Measurements from ENCODE around the gene MIEN1.
A peak's percentile ranks its signal among the peaks of the same experiment; 100 is the strongest.
"Not testable (repeated sequence)": the region's sequence is repeated elsewhere in the genome, so short reads cannot be mapped to it uniquely, and the experiment has no call there.

The MIEN1 gene

GRCh38 chr17:39699157-39699817, 31.0 kb downstream of the MIEN1 start:
- not testable (repeated sequence) for DNase-seq (ENCODE audit: low read depth in 2 of 2)

DNA sequence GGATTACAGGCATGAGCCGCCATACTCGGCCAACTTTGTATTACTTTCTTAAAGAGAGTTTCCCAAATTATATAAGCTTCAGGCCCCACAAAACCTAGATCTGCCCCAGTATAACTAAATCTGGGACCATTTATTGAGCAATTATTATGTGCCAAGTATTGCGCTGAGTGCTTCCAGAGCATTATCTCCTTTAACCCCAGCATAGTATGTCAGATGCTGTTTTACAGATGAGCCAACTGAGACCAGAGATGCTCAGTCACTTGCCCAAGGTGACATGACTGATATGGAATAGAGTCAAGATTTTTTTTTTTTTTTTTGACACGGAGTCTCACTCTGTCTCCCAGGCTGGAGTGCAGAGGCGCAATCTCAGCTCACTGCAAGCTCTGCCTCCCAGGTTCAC, 32.4 kb downstream of the MIEN1 start:
- no peak for DNase-seq (ENCODE audit: low read depth in 2 of 2)

DNA sequence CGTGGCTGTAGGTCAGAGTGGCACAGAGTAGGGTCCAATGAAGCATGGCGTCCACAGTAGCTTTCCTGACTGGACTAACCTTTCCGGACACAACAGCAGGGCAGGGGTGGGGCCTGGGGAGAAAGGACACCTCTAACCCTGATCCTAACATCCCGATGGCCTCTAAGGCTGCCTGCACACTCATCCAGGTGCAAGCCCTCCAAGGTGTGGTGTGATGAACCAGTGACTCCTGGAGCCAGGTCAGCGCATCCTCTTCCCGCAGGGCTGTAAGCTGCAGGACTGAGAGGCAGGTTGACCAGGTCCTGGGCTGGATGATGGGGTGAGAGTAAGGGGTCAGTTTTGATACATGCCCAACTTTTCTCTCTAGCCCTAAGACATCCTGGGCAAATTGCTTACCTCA, 33.6 kb downstream of the MIEN1 start:
- DNase-seq (ENCODE audit: low read depth in 2 of 2), result no peak

DNA sequence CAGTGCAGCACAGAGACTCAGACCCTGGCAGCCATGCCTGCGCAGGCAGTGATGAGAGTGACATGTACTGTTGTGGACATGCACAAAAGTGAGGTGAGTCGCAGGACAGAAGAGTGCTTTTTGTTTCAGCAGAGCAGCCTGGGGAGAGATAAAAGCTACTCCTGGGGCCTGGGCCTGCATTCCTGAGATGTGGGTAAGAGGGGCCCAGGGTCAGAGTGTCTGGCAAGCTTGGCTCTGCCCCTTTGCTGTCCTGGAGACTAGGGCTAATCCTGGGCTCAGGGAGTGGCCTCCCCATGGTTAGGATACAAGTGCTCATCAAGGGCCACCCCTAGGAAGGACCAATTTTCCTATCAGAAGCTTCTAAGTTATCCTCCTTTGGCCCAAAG, 35.2 kb downstream of the MIEN1 start:
- no peak for DNase-seq (ENCODE audit: low read depth in 2 of 2)

- DNase-seq (ENCODE audit: low read depth in 2 of 2), result no peak
Measured at GRCh38 chr17:39694593-39694992, 35.7 kb downstream of the MIEN1 start.

- no peak for DNase-seq (ENCODE audit: low read depth in 2 of 2)
Measured at GRCh38 chr17:39688945-39689344, 41.4 kb downstream of the MIEN1 start.

- DNase-seq (ENCODE audit: low read depth in 2 of 2), result no peak
Measured at GRCh38 chr17:39688475-39688835, 41.9 kb downstream of the MIEN1 start.

GRCh38 chr17:39687546-39688474, 42.5 kb downstream of the MIEN1 start, which contains the start of gene PGAP3:
TSS of gene PGAP3 (minus strand) at chr17:39688057. CDS start at chr17:39688014, 43 bp downstream.
- peak; percentile 86 to 90 for DNase-seq (ENCODE audit: low read depth in 2 of 2)

- DNase-seq (ENCODE audit: low read depth in 2 of 2), result no peak
Measured at GRCh38 chr17:39687101-39687545, 43.2 kb downstream of the MIEN1 start.

DNA sequence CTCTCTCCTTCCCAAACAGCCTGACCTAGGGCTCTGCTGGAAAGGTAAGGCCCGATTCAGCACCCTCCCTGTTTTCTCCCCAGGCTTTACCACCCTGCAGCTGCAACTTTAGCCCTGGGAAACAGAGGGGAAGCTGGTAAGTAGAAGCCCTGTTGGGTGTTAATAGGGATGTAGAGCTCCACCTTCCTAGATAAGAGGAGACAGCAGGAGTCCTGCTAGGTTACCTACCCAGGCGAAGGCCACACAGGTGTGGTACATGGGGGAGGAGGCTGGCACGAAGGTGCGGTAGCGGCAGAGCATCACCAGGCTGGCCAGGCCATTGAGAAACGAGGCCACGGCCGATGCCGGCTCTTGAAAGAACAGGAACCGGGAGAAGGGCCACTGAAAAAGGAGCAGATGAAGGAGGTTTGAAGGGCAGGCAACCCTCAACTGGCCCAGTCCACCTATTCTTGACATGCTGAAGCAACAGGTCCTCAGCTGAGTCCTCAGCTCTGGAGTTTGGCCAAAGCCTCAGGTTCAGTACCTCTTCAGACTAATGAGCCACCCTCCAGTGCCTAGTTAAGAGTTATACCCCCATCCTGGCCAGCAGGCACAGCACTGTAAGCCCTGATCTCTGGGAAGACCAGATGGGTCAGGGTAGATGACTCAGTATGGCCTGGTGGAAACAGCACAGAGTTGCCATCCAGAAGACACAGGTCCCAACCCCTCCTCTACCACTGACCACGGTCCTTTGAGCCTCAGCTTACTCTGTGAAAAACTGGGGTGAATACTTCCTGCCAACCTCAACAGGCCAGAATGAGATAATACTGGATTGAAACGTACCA, 45.8 kb downstream of the MIEN1 start:
- no peak for DNase-seq (ENCODE audit: low read depth in 2 of 2)

- DNase-seq (ENCODE audit: low read depth in 2 of 2), result no peak
Measured at GRCh38 chr17:39683295-39683939, 46.9 kb downstream of the MIEN1 start.

DNA sequence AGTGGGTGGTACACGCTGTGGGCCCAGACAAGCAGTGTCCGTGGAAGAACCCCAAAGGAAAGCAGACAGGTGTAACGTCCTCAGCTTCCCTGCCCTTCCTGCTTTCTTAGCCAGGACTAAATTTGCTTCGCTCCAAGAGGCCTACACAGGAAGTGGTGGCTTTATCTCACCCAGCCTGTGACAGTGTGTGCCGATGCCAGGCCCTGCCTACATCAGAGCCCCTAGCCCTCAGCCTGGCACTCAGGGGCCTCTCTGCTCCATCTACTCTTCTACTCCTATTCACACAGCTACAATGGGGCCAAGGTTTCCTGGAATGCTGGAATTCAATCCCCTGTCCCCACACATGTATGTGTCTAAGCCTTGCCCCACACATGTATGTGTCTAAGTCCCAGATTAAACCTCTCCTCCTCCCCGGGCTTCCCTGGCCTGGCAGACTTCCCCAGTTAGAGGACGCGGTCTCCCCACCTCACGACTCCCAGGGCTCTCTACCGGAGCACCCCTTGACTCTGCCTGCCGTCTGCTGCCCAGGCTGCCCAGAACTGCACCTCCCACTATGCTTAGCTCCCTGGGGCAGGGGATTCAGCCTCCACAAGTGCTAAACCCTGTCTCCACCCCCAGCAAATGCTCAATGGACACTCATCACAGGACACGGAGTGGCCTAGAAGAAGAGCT, 50.7 kb downstream of the MIEN1 start:
- DNase-seq (ENCODE audit: low read depth in 2 of 2), result no peak

Data from stimulated activated CD8-positive, alpha-beta memory T cell treated with anti-CD3 and anti-CD28 coated beads, Interleukin-15, amount 100 ng/mL, for 48 hours (primary cell).